SK-N-MC (cell line): ENCODE data around the gene NFIX.

Source experiments
- EZH2 ChIP-seq: fragments of 200-600 bp; sonication (generic); IDR thresholded peaks from one replicate; pipeline ENCODE4 v1.6.1; 2017; ENCODE audit warnings: antibody characterized with exemption
- FOXP2 ChIP-seq: optimal IDR thresholded peaks from 2 replicates; pipeline ENCODE3; 2011; ENCODE audit warnings: mild to moderate bottlenecking, moderate library complexity; ENCODE audit not compliant: insufficient read depth; ENCODE audit errors: extremely low read length, control extremely low read depth
- POLR2AphosphoS5 ChIP-seq: IDR thresholded peaks from 2 replicates; pipeline ENCODE4 v1.6.1; 2012; ENCODE audit warnings: mild to moderate bottlenecking, low read depth, low read length, borderline replicate concordance

GRCh38 chr19:13139633-13140311 lies 144.5 kb downstream of the NFIX start:
- TF ChIP-seq POLR2AphosphoS5 (no peak), EZH2 (no peak), FOXP2 (no peak)
